ENCODE measurements around the gene COX11.

COX11 gene

GRCh38 chr17:54933921-54934320, 34.5 kb downstream of the COX11 start:
- no peak for DNase-seq
- Histone ChIP-seq H3K36me3 (no peaks in the 10 kb centered on the region), H3K9me3 (no peaks in the 10 kb centered on the region), H3K27me3 (no peaks in the 10 kb centered on the region), H3K4me3 (ENCODE audit: low read depth, low read length) (no peak overlapping the region), H3K4me1 (no peaks in the 10 kb centered on the region; the same call in 1 of the 2 replicates)
- no peak for TF ChIP-seq CTCF (IDR thresholded peaks at IDR 0.05; ENCODE audit: low read depth, low read length)

DNA sequence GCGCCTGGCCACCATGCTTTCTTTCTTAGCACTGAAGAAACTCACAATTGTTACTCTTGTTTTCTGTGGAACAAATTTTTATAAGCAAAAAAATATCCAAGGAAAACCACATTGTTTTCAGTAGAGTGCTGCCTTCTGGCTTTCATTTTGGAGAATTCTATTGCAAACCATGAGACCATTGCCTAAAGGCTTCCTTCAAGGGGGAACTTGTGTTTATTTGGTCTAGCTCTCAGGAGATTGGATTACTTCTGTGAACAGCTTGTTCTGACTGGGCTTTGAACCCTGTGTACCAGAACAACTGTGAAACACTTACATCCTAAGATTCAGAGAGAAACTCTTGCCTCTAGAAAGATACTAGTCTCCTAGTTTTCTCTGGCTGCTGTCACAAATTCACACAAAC, 35.7 kb downstream of the COX11 start:
- no peaks in the 10 kb centered on the region for H3K27me3 ChIP-seq
- H3K36me3 ChIP-seq: no peaks in the 10 kb centered on the region
- no peak for DNase-seq
- H3K4me1 ChIP-seq: no peaks in the 10 kb centered on the region; the same call in 1 of the 2 replicates
- no peaks in the 10 kb centered on the region for H3K9me3 ChIP-seq
- no peak for TF ChIP-seq CTCF (IDR thresholded peaks at IDR 0.05; ENCODE audit: low read depth, low read length)
- H3K4me3 ChIP-seq (ENCODE audit: low read depth, low read length): no peak overlapping the region

DNA sequence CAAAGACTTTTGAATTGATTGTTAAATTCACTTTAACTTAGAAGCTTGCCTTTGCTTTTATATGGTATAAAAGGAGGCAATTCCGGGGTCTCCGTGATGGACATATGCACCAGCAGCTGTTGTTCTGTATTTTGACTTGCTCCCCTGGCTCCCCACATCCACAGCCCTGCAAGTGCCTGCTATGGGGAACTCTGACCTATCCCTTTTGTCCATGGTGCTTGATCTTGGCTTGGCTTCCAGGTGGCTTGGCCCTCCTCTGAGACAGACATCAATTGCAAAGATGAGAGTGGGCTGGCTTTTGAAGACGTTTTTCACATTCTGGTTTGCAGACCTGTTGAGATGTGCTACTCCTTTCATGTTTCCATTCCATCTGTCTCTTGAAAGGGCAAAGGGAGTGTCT, 40.9 kb downstream of the COX11 start:
- H3K4me1 ChIP-seq: no peaks in the 10 kb centered on the region
- no peak overlapping the region for H3K4me3 ChIP-seq (ENCODE audit: low read depth, low read length)
- no peak for TF ChIP-seq CTCF (IDR thresholded peaks at IDR 0.05; ENCODE audit: low read depth, low read length)
- no peaks in the 10 kb centered on the region for H3K36me3 ChIP-seq
- DNase-seq: no peak
- no peaks in the 10 kb centered on the region for H3K27me3 ChIP-seq
- H3K9me3 ChIP-seq: no peaks in the 10 kb centered on the region

DNA sequence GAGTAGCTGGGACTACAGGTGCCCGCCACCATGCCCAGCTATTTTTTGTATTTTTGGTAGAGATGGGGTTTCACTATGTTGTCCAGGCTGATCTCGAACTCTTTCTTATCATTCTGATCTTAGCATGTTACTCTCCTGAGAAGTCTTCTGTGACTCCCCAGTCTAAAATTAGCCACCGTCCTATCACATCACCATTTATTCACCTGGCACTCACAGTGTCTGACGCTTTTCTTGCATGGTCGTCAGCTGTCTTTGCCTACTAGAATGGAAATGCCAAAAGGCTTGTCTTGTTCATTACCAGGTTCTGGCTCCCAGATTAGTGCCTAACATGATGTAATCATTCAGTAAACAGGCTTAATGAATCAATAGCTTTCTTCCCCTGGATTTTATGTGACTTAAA, 44.0 kb downstream of the COX11 start:
- no peaks in the 10 kb centered on the region for H3K27me3 ChIP-seq
- DNase-seq: no peak
- TF ChIP-seq CTCF (IDR thresholded peaks at IDR 0.05; ENCODE audit: low read depth, low read length): no peak
- no peaks in the 10 kb centered on the region for H3K36me3 ChIP-seq
- no peaks in the 10 kb centered on the region for H3K4me1 ChIP-seq
- no peaks in the 10 kb centered on the region for H3K9me3 ChIP-seq
- H3K4me3 ChIP-seq (ENCODE audit: low read depth, low read length): no peak overlapping the region

DNA sequence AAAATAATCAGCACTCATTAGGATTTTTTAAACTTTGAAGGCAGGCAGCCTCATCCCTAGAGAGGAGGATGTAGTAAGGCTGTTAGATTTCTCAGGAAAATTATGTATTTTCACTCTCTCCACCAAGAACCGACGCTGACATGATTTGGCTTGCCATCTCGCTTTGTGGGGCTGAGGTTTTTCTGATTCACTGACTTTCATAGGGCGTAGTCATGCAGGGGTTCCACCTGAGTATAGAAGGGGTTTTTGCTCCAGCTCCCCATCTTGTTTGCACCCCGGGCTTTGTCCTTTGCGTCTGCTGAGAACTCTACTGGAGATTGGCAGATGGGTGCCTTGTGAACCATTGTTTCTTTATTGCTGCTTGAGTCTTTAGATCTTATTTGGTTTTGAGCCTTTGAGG, 47.6 kb downstream of the COX11 start:
- H3K4me1 ChIP-seq: no peaks in the 10 kb centered on the region
- no peaks in the 10 kb centered on the region for H3K9me3 ChIP-seq
- no peak for DNase-seq
- H3K27me3 ChIP-seq: no peaks in the 10 kb centered on the region
- no peaks in the 10 kb centered on the region for H3K36me3 ChIP-seq
- H3K4me3 ChIP-seq (ENCODE audit: low read depth, low read length): no peak overlapping the region
- no peak for TF ChIP-seq CTCF (IDR thresholded peaks at IDR 0.05; ENCODE audit: low read depth, low read length)

GRCh38 chr17:54919425-54919824, 49.0 kb downstream of the COX11 start:
- no peak overlapping the region for H3K4me3 ChIP-seq (ENCODE audit: low read depth, low read length)
- no peaks in the 10 kb centered on the region for H3K36me3 ChIP-seq
- no peaks in the 10 kb centered on the region for H3K27me3 ChIP-seq
- DNase-seq: no peak
- no peak for TF ChIP-seq CTCF (IDR thresholded peaks at IDR 0.05; ENCODE audit: low read depth, low read length)
- no peaks in the 10 kb centered on the region for H3K9me3 ChIP-seq
- H3K4me1 ChIP-seq: no peaks in the 10 kb centered on the region

All from BE2C (cell line).